OCI-M1 (cell line): ENCODE data around the gene CXCL12.

ENCODE experiments used
- DNase-seq: peaks from one replicate; lab custom pipeline; 2025; lab: John Stamatoyannopoulos, UW

Gene CXCL12

DNA sequence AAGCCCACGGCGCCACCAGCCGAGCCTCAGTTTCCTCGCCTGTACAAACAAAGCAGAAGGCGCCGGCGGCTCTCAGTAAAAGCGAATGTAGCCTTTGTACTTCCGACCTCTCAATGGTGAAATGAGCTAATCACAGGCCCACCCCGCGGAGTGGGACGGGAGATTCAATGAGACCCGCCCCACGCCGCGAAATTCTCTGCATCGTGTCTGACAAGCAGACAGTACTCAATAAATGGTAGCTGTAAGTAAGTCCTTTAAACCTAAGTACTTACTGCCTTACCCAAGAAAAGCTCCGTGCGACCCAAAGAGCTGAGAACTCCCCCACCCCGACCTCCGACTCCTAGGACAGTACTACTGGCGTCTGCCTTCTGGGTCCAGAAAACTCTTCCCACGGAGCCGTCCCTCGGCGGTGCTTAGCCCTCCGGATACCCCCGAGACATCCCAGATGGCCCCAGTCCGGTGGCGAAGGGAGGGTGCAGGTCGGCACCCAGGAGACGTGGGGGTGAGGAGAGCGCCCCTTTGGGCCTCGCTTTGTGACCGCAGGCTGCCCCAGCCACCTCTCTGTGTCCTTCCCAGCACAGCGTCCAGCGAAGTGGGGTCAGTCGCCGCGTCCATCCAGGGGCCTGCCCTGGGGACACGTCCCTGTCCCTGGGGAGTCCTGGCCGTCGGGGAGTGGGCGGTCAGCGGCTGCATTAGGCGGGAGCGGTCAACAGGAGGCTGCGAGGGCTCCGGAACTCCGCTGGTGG is 972 bp upstream of the CXCL12 start:
- DNase-seq = no peak

DNA sequence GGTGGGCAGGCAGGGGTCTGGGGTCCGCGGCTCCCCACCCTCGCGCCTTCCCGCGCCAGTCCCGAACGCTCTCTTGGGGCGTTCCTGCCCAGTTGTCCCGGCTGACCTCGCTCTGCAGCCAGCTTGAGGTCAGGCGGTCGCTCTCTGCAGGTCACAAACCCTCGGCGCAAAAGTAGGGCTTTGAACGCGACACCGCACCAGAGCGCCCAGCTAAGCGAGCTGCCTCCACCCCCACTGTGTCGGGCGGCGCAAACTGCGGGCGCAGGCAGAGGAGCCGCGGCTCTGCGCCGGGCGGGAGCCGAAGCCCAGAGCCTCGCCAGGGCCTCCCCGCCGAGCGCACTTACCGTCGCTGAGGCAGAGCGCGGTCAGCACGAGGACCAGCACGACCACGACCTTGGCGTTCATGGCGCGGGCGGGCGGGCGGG is 284 bp downstream of the CXCL12 start:
- DNase-seq = no peak

DNA sequence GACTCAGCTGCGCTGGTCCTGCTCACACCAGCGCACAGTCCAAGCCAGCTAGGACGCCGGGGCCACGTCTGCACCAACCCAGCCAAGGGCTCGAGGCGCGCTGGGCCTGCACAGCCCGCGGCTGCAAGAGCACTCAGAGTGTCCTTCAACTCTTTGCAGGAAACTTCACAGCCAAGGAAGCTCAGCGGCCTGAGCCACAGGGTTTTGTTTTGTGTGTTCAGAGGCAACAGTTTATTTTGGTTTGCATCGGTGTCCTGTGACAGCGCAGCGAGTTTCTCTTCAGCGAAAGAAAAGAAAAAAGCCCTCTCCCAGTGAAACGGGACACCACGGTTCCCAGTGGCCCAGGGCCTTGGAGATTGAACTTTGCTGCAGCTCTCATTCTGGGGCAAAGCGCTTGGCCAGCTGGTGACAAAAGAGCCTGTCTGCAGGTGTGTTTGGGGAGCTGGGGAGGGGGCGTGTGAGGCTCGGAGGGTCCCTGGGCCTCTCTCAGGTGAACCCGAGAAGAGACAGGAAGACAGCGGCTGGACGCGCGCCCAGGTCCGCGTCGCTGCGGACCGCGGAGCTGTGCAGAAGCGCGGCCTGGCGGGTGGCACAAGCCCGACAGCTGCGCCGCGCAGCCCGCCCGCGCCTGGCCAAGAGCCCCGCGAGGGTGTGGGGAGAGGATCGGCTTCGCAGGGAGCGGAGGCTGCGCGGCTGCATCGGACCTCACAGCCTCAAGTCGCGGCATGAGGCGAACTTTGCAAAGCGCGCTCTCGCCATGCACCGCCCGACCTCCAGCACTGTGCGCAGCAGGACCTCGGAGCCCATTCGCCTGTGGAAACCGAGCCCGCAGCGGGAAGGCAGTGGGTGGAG is 922 bp downstream of the CXCL12 start:
- DNase-seq = no peak

DNA sequence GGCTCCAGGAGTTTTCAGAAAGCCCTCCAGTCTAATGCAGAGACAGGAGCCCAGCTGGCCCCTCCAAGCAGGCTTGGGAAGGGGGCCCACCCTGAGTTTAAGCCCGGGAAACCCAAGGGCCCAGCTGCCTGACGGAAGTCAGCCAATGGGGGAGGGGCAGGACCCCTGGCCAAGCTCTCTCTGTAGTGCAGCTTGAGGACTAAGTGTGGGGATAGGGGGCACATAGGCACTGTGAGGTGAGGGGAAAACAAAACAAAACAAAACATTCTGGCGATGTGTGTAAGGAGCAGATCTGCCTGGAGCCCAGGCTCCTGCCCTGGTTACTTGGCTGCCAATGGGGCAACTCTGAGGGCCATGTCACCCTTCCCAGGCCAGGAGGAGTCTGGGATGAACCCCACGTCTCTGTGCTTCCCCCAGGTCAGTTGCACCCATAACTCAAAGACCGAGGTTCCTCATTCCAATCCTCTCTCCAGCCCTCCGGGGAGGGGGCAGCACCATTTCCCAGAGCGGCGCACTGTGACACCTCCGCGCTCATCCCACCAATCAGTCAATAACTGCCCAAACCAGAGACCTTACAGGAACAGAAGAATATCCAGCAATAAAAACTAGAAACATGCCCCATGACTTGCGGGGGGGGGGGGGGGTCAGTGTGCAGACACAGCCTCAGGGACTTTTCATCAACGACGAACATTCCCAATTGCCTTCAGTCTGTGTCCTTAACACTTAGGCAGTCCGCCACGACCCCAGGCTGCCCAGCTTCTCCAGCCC is 1.7 kb downstream of the CXCL12 start:
- DNase-seq = no peak

DNA sequence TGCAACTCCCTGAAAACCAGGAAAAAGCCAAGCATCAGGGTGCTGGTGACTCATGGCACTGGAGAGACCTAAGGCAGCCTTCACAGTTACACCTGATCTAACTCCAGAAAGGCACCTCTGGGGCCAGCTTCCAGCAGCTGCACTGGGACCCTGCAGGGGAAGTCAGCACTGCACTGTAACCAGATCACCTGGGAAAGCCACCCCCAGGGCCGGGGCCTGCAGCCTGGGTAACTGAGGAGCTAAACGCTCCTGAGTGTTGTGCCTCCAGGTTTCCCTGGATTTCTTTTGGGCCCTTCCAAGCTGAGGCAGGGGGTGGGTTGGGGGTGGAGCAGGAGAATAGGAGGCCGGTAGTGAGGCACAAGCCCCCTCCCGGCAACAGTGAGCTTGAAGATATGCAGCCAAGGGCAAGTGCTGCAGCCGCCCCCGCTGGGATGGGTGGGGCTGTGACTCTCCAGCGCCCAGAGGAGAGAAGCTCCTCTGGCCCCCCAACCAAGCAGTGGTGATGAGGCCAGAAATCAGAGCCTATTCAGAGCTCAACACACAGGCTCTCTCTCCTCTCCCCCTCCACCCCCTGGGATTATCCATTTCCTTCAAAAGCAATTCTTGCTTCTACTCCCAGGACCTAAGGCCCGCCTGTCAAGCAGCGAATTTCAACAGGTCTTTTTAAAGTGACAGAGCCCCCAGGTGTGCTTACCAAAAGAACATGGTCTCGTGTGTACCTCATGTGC is 2.6 kb downstream of the CXCL12 start:
- no peak for DNase-seq

DNA sequence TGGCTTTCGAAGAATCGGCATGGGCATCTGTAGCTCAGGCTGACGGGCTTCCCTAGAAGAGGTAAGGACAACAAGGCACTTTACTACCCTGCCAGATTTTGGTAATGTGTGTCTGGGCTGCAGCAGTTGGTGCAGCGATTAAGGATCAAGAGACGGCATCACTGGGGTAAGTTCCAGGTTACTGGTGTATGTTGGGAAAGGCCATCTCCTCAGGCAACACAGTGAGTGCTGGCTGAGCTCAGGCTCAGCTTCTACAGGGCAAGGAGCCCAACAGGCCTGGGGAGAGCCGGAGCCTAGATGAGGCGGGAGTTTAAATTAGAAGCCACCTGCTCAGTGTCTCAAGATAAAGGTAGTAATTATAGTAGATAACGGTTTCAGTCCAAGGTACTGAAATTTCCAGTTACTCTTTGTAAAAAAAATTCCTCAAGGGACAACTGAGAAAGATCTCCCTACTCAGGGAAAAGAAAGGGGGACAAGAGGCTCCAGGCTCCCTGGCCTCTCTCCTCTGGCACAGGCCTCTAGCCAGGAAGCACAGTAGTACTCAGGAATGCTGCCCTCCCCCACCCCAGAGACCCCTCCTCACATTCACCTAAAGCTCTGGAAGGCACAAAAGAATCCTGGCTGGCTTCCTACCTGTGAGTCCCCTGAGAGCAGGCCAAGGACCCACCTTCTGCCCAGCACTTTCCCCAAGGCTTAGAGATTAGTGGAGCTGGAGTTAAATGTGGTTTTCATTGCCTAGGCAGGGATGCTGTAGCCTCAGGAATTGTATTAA is 3.9 kb downstream of the CXCL12 start:
- DNase-seq = no peak

DNA sequence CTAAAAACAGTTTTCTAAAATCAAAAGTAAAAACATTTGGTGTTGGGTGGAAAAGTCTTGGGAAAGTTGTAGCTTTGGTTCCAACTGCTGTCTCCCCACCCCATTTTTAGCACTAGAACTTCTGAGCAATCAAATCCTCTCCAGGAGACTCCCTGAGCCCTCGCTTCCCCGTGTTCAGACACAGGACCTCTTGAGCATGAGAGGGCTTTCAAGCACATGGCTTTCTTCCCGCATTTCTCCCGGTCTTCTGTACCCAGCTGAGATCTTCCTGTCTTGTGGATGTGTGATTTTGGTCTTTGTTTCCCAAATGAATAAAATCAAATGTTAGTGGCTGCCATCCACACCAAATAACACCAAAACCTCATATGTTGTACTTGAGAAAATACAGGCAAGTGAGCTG is 5.0 kb downstream of the CXCL12 start:
- no peak for DNase-seq

DNA sequence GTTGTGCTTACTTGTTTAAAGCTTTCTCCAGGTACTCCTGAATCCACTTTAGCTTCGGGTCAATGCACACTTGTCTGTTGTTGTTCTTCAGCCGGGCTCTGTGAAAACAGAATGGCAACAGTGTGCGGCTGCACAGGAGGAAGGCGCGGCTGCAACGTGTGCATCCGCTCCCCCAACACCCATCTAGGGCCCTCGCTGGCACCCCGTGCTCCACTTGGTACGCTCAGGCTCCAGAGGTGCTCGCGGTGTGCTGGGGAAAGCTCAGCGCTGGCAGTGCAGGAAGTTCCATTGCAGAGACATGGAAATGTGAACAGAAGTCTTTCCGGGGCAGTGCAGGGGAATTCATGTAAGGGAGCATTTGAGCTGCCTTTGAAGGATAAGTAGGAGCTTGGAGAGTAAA is 6.3 kb downstream of the CXCL12 start:
- no peak for DNase-seq

DNA sequence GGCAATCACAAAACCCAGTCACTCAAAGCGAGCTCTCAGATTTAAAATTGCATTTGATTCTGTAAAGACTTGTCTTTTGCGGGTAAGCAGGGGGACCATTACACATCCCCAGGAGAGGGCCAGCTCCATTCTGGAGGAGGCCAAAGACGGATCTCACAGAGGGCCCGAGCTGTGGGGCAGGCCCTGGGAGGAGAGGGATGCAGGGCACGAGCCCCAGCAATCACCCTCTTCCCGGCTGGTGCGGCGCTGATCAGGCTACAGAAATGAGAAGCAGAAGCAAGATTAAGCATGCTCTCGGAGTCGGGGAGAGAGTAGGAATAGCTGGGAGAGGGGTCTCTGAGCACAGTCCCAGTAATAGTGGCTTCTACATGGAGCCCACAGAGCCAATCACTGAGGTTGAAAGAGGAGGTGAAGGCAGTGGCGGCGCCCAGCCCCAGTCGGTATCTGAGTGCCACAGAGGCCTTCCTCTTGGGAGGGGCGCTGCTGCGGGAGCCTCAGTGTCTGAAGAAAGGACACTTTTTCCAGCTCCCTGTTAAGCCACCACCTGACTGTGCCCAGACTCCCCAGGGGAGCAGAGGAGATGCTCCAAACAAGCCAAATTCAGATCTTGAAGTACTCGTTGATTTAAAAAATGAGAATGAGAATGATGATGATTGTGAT is 7.1 kb downstream of the CXCL12 start:
- DNase-seq = no peak

DNA sequence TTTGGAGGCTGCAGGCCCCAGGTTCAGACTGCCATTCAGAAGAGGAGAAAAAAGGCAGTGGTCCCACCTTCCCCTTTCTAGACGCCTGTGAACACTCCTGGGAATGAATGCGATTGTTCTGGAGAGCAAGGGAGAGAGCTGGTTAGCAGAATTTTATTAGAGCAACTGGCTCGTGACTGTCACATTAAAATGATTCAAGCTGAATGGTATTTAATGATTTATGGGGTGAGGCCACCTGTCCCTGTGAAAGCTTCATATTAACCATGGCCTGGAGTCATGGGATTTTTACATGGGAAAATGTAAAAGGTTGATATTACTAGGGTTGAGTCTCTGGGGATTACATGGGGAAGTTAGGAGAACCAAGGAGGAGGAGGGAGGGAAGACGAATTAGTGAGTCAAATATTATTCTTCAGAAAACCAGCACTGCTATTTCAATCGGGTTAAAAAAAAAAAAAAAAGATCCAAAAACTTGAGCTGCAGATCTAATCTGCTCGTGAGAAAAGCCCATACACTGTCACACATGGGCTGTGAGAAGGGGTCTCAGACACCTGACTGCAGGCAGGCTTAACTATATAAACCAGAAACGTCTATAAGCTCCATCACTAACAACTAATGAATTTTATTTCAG is 8.3 kb downstream of the CXCL12 start:
- no peak for DNase-seq

DNA sequence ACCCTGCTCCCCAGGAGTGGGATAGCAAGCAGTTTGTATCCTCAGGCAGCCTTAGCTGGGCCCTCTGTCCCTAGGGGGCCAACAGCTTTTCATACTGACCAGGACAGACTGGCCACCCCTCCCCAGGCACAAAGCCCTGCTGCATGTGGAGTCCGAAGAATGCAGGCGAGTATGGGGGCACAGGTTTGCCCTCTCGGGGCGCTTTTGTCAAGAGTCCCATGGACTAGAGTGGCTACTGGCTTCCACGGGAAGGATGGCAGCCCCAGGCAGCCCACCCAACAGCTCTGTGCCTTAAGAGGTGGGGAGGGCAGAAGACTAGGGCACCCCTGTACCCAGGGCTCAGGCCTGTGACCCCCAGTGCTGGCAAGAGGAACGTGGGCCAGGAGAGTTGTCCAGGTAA is 10.7 kb downstream of the CXCL12 start:
- no peak for DNase-seq

DNA sequence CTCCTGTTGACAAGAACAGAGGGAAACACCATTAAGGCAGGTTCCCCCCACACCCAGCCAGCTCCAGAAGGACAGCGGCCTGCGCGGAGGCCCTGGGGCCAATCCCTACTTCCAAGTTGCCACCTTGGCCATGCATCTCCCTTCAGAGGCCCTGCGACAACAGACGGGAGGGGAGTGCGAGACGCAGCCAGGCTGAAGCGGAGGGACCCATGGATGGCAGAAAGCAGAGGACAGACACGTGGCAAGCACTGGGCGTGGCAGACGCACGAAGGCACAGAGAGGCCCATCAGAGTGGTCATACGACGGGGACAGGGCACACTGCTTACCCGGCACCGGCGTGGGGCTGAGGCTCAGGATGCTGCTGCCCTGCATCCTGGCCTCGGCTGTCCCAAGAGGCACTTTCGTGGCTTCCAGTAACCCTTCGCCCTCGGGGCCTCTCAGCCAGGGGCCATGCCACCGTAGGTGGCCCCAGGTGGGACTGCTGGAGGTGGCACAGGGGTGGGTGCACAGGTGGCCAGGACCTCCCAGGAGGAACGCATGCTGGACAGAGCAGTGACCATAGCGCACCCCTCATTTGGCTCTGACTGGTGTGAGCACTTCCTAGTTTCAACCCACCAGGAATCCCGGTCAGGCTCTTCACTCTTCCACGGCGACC is 11.4 kb downstream of the CXCL12 start:
- no peak for DNase-seq

DNA sequence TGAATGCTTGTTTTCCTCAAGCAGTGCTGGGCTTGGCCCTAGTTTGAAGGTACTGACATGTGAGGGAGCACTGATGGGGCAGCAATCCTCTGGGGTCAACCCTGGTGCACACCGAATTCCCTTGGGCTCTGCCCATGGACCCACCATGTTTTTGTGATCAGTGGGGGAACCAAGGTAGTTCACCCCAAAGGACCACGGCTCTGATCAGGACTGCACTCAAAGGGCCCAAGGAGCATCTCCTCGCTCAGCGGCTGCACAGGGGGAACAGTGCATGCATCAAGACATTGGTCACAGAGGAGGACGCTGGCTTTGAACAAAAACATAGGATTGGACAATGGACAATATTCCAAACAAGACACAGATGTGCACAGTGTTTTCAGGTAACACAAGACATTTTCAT is 12.7 kb downstream of the CXCL12 start:
- DNase-seq = no peak

DNA sequence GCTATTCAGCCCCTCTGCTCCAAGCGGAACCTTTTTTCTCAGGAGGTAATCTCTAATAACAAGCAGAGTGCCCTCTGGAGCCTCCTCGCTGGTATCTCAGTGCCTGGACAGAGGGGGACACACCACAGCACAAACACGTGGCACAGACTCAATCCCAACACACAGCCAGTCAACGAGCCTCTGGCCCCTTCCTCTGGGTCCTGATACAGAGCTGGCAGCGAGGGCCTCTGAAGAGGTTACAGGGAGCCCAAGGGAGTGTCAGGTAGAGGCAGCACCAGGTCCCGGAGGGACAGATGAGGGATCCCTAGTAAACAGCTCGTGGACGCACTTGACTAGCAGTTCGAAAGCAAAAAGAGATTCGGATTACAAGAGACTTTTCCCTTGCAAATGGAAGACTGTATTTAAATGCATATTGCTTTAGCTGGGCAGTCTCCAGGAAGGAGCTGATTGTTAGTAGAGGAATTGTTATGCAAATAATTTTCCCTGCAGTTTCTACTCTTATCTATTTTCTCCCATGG is 14.1 kb downstream of the CXCL12 start:
- DNase-seq = no peak

DNA sequence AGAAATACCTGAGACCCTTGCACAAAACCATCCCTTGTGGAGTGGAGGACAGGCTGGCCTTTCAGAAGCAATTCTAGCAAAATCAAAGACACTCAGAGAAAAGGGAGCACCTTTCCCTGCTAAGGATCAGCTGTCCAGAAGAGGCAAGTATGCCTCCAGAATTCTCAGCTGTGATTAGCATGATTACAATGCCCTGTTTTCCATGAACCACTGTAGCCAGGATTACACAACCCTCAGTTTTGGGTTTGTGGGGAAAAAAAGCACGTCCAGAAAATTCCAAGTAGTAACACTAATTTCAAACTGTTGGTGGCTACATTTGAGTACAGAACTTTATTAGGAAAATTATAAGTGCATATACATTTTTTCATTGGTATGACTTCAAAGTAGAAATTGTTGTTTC is 15.0 kb downstream of the CXCL12 start:
- DNase-seq = no peak

DNA sequence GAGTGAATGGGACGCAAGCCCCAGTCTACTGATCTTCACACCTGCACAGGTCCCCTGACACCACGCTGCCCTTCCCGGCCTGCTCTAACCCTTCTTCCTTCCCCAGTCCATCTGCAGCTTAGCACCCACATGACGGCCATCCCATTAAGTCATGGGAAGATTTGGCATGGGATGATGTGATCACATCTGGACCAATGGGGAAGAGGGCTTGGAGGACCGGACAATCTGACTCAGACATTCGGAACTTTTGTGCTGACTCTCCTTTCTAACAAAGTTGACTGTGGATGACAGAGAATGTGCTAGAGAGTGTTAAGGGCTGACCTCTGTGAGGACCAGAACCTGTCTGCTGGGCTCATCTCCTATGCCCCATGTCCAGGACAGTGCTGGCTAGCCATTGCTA is 15.6 kb downstream of the CXCL12 start:
- no peak for DNase-seq

DNA sequence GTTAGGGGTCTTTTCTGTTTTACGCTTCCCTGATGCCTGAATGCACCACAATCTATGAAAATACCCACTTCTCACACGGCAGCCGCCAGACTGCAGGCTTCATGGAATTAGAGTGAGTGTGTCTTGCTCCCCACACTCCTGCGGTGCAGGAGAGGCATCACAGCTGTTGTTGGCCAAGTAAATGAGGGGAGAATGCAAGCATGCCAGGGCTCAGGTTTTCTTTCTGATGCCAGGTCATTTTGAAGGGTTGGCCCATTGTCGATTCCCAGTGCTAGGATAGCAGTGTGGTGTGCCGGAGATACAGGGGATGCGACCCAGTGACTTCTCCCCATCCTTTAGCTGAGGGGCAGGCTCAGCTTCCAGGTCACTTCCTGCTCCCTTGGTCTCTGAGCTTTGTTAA is 16.3 kb downstream of the CXCL12 start:
- DNase-seq = no peak

DNA sequence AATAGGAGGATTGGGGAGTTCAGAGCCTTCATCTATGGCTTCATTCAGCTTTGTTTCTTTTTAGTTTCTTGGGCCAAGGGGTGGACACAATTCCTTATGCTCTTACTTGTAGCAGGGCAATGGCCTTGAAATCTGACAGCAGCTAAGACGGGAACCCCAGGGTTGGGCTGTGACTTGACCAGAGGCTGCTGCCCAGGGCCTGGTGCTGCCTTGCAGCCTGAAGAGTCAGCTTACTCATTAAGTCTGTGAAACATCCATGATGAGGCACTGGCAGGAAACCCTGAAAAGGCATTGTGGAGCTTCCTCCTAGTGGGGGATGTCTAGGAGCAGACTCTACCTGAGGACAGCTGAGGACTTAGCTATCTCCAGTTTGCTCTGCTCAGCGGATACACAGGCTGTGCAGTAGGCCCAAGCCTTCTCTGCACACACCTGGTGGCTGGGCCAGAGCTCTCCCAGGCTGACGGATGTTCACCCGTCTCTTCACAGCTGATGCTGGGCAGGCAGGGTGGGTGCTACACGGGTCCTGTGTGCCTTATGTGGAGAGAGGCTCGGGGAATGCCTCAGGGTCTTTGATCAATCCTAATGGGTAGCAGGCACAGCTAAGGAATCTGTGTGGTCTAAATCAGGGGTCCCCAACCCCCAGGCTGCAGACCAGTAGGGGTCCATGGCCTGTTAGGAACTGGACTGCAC is 17.8 kb downstream of the CXCL12 start:
- DNase-seq = no peak

DNA sequence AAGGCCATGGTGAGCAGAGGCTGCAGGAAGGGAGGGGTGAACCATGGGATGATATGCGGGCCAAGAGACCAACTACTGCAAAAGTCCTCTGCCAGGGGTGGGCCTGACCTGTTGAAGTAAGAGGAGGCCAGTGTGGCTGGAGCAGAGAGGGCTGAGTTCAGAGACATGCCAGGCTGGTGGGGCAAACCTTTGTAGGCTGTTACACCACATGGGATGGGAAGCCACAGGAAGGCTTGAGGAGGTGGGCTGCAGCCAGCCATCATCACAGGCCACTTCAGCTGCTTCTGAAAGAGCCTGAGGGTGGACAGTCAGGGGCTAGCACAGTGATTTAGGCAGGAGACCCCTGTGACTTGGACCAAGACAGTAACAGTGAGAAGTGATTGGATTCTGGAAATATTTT is 20.3 kb downstream of the CXCL12 start:
- no peak for DNase-seq
